ENCODE data around the gene TEX53. TPM values are rescaled to one million over a fixed set of nuclear protein-coding genes. Genes with fewer than 3 reads are reported as not detected.

TEX53 gene
- polyA plus RNA-seq, 3 donors: not detected

- H4K20me1 ChIP-seq (ENCODE audit: insufficient read depth, low read length): no peaks in the 10 kb centered on the region
- Mint-ChIP-seq H3K4me3 (no peak overlapping the region), H3K4me1 (no peaks in the 10 kb centered on the region), H3K27ac (peak overlapping the region in 1 of 7 donors; percentile 58), H3K9me3 (no peaks in the 10 kb centered on the region), H3K27me3 (ENCODE audit: low read depth in 3 of 3) (peaks cover 0 to 5% (median 2%) of the 10 kb centered on the region in 3 donors), H3K36me3 (peaks cover 92 to 97% of the 10 kb centered on the region in 2 donors)
- intact Hi-C loops (cut with micrococcal nuclease): no loop called here
- no peaks in the 10 kb centered on the region for H3K9me3 ChIP-seq (replicated peaks in 1 of 2; ENCODE audit: control insufficient read depth in 1 of 2, insufficient read depth in 1 of 2, low read length in 2 of 2)
- peaks cover 85 to 98% of the 10 kb centered on the region in 2 donors for H3K36me3 ChIP-seq (replicated peaks in 1 of 2; ENCODE audit: control insufficient read depth in 1 of 2, insufficient read depth in 2 of 2, low read length in 2 of 2)
- DNase-seq: no peak
- no peaks in the 10 kb centered on the region for H3K27me3 ChIP-seq (ENCODE audit: control insufficient read depth in 2 of 2, insufficient read depth in 2 of 2, low read length in 2 of 2)
- H3K9ac ChIP-seq (ENCODE audit: insufficient read depth, low read length, poor library complexity, severe bottlenecking): no peak overlapping the region
- no peaks in the 10 kb centered on the region for H3K79me2 ChIP-seq (ENCODE audit: insufficient read depth, low read length)
- H3K4me2 ChIP-seq (replicated peaks; ENCODE audit: extremely low read depth, low read length, poor library complexity, severe bottlenecking): no peak overlapping the region
- no peaks in the 10 kb centered on the region for H3K4me1 ChIP-seq (ENCODE audit: control insufficient read depth in 1 of 2, insufficient read depth in 2 of 2, low read length in 2 of 2)
- H3K27ac ChIP-seq (ENCODE audit: low read depth in 1 of 2, low read length in 2 of 2): no peak overlapping the region
- H3K4me3 ChIP-seq (replicated peaks in 1 of 3; ENCODE audit: low read depth in 2 of 3, low read length in 3 of 3): no peak overlapping the region
- no peak overlapping the region for H2AFZ ChIP-seq (ENCODE audit: insufficient read depth, low read depth, low read length, poor library complexity, severe bottlenecking)
- TF ChIP-seq CTCF (IDR thresholded peaks at IDR 0.05): no peak
- WGBS (ENCODE audit: insufficient coverage): 97% methylated on average over 3 of the region's 6 CpGs
Observed at GRCh38 chr9:114634387-114634786, 23.2 kb downstream of the TEX53 start.

- Histone ChIP-seq H3K4me2 (replicated peaks; ENCODE audit: extremely low read depth, low read length, poor library complexity, severe bottlenecking) (no peak overlapping the region), H3K27me3 (ENCODE audit: control insufficient read depth in 2 of 2, insufficient read depth in 2 of 2, low read length in 2 of 2) (no peaks in the 10 kb centered on the region), H4K20me1 (ENCODE audit: insufficient read depth, low read length) (no peaks in the 10 kb centered on the region), H3K4me1 (ENCODE audit: control insufficient read depth in 1 of 2, insufficient read depth in 2 of 2, low read length in 2 of 2) (no peaks in the 10 kb centered on the region), H3K9ac (ENCODE audit: insufficient read depth, low read length, poor library complexity, severe bottlenecking) (no peak overlapping the region), H2AFZ (ENCODE audit: insufficient read depth, low read depth, low read length, poor library complexity, severe bottlenecking) (no peak overlapping the region), H3K27ac (ENCODE audit: low read depth in 1 of 2, low read length in 2 of 2) (no peak overlapping the region), H3K9me3 (replicated peaks in 1 of 2; ENCODE audit: control insufficient read depth in 1 of 2, insufficient read depth in 1 of 2, low read length in 2 of 2) (no peaks in the 10 kb centered on the region), H3K4me3 (replicated peaks in 1 of 3; ENCODE audit: low read depth in 2 of 3, low read length in 3 of 3) (no peak overlapping the region), H3K36me3 (replicated peaks in 1 of 2; ENCODE audit: control insufficient read depth in 1 of 2, insufficient read depth in 2 of 2, low read length in 2 of 2) (peaks cover 85 to 98% of the 10 kb centered on the region in 2 donors), H3K79me2 (ENCODE audit: insufficient read depth, low read length) (no peaks in the 10 kb centered on the region)
- intact Hi-C loops (cut with micrococcal nuclease): no loop called here
- H3K27me3 Mint-ChIP-seq (ENCODE audit: low read depth in 3 of 3): peaks cover 0 to 3% (median 2%) of the 10 kb centered on the region in 3 donors
- WGBS (ENCODE audit: insufficient coverage): 96% methylated on average over 10 of the region's 11 CpGs
- no peak for TF ChIP-seq CTCF (IDR thresholded peaks at IDR 0.05)
- no peak overlapping the region for H3K4me3 Mint-ChIP-seq
- H3K36me3 Mint-ChIP-seq: peaks cover 91 to 97% of the 10 kb centered on the region in 2 donors
- H3K27ac Mint-ChIP-seq: no peak overlapping the region
- no peaks in the 10 kb centered on the region for H3K9me3 Mint-ChIP-seq
- H3K4me1 Mint-ChIP-seq: no peaks in the 10 kb centered on the region
- DNase-seq: no peak
Observed at GRCh38 chr9:114633438-114634089, 24.0 kb downstream of the TEX53 start.

Measured in CD14-positive monocyte (primary cell).